HG03175 (cell line): ENCODE data around the gene PIANP.
A peak's percentile ranks its signal among the peaks of the same experiment; 100 is the strongest.
"Not testable (repeated sequence)": the region's sequence is repeated elsewhere in the genome, so short reads cannot be mapped to it uniquely, and the experiment has no call there.

ENCODE experiments used
- ATAC-seq: cut with Tn5 transposase; IDR thresholded peaks from one replicate; pipeline ENCODE4 v1.9.1; 2021; ENCODE audit warnings: mild to moderate bottlenecking, moderate library complexity; ENCODE audit not compliant: unreplicated experiment

Gene PIANP

GRCh38 chr12:6708351-6708750 is 7.7 kb upstream of the PIANP start:
- not testable (repeated sequence) for ATAC-seq

GRCh38 chr12:6703631-6704030 is 3.0 kb upstream of the PIANP start:
- no peak for ATAC-seq

GRCh38 chr12:6701078-6701768 is 608 bp upstream of the PIANP start:
- ATAC-seq: no peak

- no peak for ATAC-seq
These were observed 498 bp downstream of the PIANP start for GRCh38 chr12:6699989-6700645.

- ATAC-seq: no peak
These were observed 1.2 kb downstream of the PIANP start for GRCh38 chr12:6699259-6699988.

GRCh38 chr12:6698352-6699046 is 2.1 kb downstream of the PIANP start:
- ATAC-seq: no peak

GRCh38 chr12:6697584-6698351 is 2.8 kb downstream of the PIANP start:
- ATAC-seq: no peak

- peak; percentile 53 for ATAC-seq
These were observed 3.7 kb downstream of the PIANP start for GRCh38 chr12:6696690-6697583.

- no peak for ATAC-seq
These were observed 5.1 kb downstream of the PIANP start for GRCh38 chr12:6695313-6696045.

GRCh38 chr12:6694701-6695100 is 5.9 kb downstream of the PIANP start:
- ATAC-seq: no peak

- no peak for ATAC-seq
These were observed 6.7 kb downstream of the PIANP start for GRCh38 chr12:6693832-6694355.

- no peak for ATAC-seq
These were observed 7.7 kb downstream of the PIANP start for GRCh38 chr12:6692888-6693287.

GRCh38 chr12:6691473-6691872 is 9.1 kb downstream of the PIANP start:
- ATAC-seq: no peak

GRCh38 chr12:6688999-6689882 is 11.4 kb downstream of the PIANP start, which contains the start of gene ZNF384:
TSS of gene ZNF384 (minus strand) at chr12:6689375. CDS start at chr12:6679520, 9,855 bp downstream.
- ATAC-seq: peak; percentile 85

- peak; percentile 1 for ATAC-seq
These were observed 12.0 kb downstream of the PIANP start for GRCh38 chr12:6688543-6688998.

- no peak for ATAC-seq
These were observed 14.8 kb downstream of the PIANP start for GRCh38 chr12:6685814-6686213.

GRCh38 chr12:6684609-6685008 is 16.0 kb downstream of the PIANP start:
- no peak for ATAC-seq
